Stimulated activated CD4-positive, alpha-beta T cell treated with anti-CD3 and anti-CD28 coated beads, Interleukin-4, amount 100 ng/mL, for 48 hours (primary cell): ENCODE measurements around the gene SLC1A2.

Experiments
- DNase-seq, 2 donors: peaks; one replicate each; pipeline ENCODE4 v3.0.0-alpha.2; 2020; ENCODE audit warnings: low read depth in 2 of 2

Gene SLC1A2

DNA sequence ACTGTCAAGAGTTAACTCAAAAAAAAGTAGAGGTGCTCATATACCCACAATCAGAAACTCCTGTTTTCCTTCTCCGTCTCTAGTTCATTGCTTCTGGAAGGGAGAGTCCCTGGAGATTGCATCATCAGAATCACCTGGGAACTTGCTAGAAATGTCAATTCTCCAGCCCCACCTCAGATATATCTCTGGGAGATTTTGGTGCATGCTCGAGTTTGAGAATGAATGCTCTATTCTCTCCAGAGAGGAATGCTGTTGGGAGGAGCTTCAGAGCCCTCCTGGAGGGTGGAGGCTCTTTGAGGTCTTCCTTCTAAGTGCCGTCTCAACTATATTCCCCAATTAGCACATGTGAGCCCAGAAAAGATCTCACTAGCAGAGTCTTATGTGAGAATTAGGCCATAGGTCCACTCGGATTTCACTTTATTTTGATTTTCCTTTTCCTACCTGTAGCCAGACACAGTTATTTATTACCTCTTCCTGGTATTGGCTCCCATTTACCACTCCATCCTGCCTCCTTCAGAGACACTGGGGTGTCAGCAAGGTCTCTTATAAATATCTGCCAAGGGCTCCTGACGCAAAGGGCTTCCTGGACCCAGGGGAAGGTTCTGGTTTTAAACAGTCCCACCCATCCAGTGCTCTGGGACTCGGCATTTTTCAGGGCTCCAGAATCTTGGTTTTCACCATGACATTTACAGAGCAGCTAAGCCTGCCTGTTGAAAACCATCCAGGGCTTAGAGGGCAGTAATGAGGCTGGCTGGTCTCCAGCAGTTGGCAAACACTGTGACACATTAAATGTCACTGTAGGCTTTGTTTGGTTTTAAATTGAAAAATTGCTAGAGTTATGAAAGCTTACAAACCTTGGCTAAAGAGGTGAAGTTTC, 144.2 kb downstream of the SLC1A2 start:
- no peak for DNase-seq

- peak; percentile 20 to 44 for DNase-seq
Measured at GRCh38 chr11:35272391-35272902, 146.9 kb downstream of the SLC1A2 start.

GRCh38 chr11:35271031-35271430, 148.3 kb downstream of the SLC1A2 start:
- DNase-seq, result no peak

GRCh38 chr11:35270342-35270741, 149.0 kb downstream of the SLC1A2 start:
- DNase-seq, result no peak

- no peak for DNase-seq
Measured at GRCh38 chr11:35267504-35267903, 151.9 kb downstream of the SLC1A2 start.

DNA sequence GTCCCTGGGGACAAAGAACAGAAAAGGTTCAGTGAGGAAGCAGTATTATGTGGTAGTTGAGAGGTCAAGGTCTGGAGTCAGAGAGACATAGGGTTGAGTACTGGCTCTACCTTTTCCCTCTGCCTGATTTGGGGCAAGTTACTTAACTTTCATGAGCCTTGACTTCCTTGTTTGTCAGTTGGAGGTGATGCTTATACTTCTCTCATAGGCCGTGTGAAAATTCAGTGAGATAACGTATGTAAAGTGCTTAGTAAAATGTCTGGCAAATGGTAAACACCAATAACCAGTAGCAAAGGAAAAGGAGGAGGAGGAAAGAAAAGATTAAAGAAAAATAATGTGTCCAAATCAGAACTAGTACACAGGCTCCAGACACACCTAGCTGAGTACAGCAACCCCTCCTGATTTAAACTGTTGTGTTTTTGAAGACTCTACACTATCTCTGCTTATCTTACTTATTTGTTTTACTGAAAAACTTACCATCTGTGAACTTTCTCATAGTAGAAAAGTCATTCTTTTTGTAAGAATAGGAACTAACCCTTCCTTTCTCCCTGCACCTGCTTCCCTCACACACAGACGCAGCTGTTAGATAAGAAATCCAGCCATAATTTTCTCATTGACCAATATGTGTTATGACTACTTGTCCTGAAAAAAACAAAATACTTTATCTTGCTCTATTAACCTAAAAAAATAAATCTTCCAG, 153.5 kb downstream of the SLC1A2 start:
- no peak for DNase-seq

GRCh38 chr11:35262735-35263134, 156.6 kb downstream of the SLC1A2 start:
- no peak for DNase-seq

GRCh38 chr11:35262056-35262455, 157.3 kb downstream of the SLC1A2 start:
- no peak for DNase-seq

GRCh38 chr11:35261197-35261596, 158.2 kb downstream of the SLC1A2 start:
- DNase-seq, result no peak

GRCh38 chr11:35260342-35260985, 158.9 kb downstream of the SLC1A2 start:
- DNase-seq, result no peak

GRCh38 chr11:35259529-35259928, 159.8 kb downstream of the SLC1A2 start:
- no peak for DNase-seq

DNA sequence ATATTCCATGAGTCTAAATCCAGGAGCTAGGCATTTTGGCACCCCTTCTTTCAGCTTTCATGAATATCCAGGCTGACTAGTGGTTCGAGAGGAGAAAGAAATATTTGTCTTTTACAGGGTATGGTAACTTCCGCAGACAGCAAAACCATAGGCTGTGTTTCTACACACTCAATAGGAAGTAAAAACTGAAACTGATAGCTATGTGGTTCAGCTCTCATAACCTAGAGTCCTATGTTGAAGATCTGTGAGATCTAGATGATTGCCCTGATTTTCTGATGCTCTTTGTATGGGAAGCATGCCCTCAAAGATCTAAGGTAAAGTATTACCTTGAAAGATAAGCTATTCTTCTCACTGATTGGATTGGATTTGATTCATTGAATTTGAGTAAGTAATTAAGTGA, 162.1 kb downstream of the SLC1A2 start:
- DNase-seq, result no peak

- no peak for DNase-seq
Measured at GRCh38 chr11:35256296-35256695, 163.1 kb downstream of the SLC1A2 start.

DNA sequence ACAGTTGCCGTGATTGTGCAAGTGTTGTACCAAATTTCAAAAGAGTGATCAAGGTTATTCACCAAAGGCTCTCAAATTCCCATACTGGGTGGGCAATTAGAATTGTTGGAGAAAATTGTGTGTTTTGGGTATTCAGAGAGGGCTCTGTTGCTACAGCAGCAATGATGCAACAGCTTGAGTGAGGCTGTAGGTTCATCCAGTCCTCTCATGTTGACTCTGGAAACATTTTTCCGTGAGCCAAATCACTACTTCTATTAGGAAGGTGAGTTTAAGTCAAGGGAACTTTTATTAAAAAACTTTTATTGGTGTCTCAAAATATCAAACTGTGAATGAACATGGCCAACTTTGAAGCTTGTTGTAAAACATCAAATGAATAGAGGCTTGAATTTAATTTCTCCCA, 163.8 kb downstream of the SLC1A2 start:
- no peak for DNase-seq

DNA sequence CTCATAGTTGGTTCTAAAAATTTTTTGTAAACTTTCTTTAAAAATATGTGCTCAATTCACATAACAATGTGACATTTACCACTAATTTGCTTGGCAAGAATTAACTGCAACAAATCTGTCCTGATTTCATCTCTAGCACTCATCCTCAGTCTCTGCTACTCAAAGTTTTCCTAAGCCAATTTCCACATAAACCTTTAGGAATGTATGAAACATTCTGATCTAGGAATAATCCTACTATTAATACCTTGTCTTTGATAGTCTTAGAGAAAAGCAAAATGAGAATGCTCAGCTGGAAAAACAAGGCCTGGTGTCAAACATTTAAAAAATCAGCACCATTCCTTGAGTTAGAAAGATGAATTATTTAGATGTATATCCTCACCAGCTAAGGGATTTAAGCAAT, 166.1 kb downstream of the SLC1A2 start:
- DNase-seq, result no peak

- no peak for DNase-seq
Measured at GRCh38 chr11:35250621-35251020, 168.7 kb downstream of the SLC1A2 start.

DNA sequence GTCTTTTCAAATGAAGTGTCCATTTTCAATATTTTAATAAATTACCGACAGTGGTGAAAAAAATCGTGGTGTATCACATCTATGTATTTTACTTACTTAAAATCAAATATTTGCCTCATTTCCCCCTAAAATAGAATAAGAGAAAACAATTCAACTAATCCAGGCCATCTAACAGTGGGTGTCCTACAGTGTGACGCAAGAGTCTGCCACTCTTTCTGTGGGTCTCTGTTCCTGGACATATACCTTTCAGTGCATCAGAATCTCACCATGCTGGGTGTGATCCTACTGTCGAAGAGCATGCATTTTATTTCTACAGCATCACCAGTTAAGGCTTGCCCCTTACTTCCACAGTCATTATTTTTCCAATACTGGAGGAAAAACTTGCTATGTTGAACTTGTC, 169.2 kb downstream of the SLC1A2 start:
- no peak for DNase-seq

DNA sequence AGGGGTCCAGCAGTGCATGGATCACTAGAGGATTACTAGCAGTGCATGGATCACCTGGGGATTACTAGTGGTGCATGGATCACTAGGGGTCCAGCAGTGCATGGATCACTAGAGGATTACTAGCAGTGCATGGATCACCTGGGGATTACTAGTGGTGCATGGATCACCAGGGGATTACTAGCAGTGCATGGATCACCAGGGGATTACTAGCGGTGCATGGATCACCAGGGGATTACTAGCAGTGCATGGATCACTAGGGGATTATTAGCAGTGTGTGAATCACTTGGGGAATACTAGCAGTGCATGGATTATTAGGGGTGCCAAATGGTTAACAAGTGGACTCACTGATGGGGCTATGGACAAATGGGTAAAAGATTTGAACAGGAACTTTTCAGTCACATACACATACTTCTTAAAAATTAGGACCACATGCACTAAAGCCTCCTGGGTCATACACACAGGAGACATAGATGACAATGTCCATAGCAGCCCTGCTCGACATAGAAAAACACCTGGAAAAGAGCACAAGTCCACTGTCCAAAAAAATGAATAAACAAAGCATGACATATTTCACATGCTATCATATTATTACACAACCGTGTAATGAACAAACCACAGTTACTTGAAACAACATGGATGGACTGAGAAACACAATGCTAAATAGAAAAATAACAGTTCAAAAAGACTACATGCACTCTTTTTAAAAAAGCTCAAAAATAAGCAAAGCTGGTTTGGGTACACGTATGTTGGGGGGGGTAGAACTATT, 170.6 kb downstream of the SLC1A2 start:
- no peak for DNase-seq

DNA sequence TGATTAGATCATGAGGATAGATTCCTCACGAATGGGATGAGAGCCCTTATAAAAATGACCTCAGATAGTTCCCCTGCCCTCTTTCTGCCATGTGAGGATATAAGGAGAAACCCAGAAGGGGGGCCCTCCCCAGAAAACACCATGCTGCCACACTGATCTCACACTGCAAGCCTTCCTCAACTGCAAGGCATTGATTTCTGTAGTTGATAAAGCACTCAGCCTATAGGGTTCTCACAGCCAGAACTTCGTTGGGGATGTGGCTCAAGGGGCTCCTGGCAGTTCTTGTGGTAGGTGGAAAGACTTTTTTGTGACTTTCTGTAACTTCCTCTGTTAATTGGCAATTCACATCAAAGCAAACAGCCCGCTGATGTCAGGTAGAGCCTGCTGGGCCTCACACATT, 171.5 kb downstream of the SLC1A2 start:
- DNase-seq, result no peak

DNA sequence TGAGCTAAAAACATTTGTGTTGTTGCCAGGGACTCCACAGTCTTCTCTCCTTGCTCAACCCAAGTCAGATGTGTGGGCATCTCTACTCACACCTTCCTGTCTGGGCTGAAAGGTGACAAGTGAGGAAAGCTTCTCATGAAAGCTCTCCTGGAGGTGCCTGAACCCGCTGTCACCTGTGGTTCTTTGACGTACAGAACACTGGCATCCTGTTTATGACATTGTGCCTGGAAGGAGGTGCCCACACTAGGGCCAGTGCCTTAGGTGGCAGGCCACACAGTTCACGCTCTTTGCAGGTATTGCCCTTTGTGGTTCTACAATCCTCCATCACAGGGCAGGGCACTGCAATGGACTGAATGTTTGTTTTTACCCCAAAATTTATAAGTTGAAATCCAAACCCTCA, 171.9 kb downstream of the SLC1A2 start:
- DNase-seq, result no peak

DNA sequence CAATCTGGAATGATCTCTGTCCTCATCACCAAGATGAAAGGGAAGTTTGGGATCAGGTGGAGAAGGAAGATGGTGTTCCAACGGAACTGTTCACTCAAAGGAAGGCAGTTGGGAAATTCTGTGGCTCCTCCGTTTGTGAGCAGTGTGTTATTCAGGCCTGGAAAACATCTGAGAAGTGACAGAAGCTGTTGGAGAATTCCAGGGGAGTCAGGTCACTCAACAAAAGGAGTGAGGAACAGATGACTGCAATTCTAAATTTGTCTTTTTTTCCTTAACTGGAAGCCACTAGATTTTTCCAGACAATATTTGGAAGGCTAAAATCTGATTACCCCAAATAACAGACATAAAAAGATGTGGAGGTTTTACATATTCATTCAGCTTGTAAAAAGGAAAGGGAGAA, 172.6 kb downstream of the SLC1A2 start:
- no peak for DNase-seq

DNA sequence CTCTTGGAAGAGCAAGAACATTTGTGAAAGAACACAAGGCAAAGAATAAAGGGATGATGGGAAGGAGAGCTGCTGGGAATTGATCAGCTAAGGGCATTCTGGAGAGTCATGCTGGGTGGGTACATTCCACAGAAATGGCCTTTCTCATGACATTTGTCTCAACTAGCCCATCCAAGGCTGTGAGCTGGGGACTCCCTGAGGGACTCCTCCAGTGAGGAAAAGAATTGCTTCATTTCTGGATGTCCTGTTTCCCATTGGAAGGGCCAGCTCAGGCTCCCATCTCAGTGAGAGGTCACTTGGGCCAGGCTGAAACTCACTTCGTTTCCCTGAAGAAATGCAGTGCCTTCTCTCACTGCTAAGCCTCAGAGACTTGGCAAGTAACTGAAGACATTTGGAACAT, 173.6 kb downstream of the SLC1A2 start:
- no peak for DNase-seq
